SU-DHL-6 (cell line): Measurements from ENCODE around the gene CHGA.

Experiments used
- H2AFZ ChIP-seq: fragments of 200-600 bp; sonication (generic); 2 replicates; pipeline ENCODE4 v1.6.1; 2014; ENCODE audit warnings: low read depth, mild to moderate bottlenecking, moderate library complexity, mixed read lengths, antibody characterized with exemption, low read length; ENCODE audit not compliant: severe bottlenecking
- H3F3A ChIP-seq: fragments of 200-600 bp; shearing (Covaris generic); 2 replicates; pipeline ENCODE4 v1.6.0; 2016; ENCODE audit warnings: antibody characterized with exemption, mild to moderate bottlenecking; ENCODE audit not compliant: insufficient read depth
- H3K27ac ChIP-seq: fragments of 200-600 bp; sonication (generic); 2 replicates; pipeline ENCODE4 v1.5.1; 2016; ENCODE audit warnings: low read depth, mild to moderate bottlenecking, low read length, moderate library complexity, mixed read lengths
- H3K27me3 ChIP-seq: fragments of 200-600 bp; sonication (generic), shearing (Covaris generic); 2 replicates; pipeline ENCODE4 v1.6.0; 2014; ENCODE audit warnings: mild to moderate bottlenecking, low read length
- H3K36me3 ChIP-seq: fragments of 200-600 bp; sonication (generic); 2 replicates; pipeline ENCODE4 v1.6.1; 2014; ENCODE audit warnings: mild to moderate bottlenecking, low read length, mixed read lengths
- H3K4me2 ChIP-seq: fragments of 300-600, 200-600 bp; shearing (Covaris generic), sonication (generic); 2 replicates; pipeline ENCODE4 v1.6.0; 2014; ENCODE audit warnings: low read length, low read depth, mild to moderate bottlenecking; ENCODE audit not compliant: poor library complexity, severe bottlenecking
- H3K4me3 ChIP-seq: fragments of 200-600 bp; sonication (generic); 2 replicates; pipeline ENCODE4 v1.5.1; 2014; ENCODE audit warnings: antibody characterized with exemption, low read length, mild to moderate bottlenecking, mixed read lengths; ENCODE audit not compliant: insufficient read depth, poor library complexity, severe bottlenecking
- H3K79me2 ChIP-seq: fragments of 200-600 bp; sonication (generic); 2 replicates; pipeline ENCODE4 v1.6.1; 2014; ENCODE audit warnings: mild to moderate bottlenecking, low read length, moderate library complexity; ENCODE audit not compliant: insufficient read depth
- H3K9ac ChIP-seq: fragments of 200-600 bp; sonication (generic); 2 replicates; pipeline ENCODE4 v1.7.0; 2014; ENCODE audit warnings: mild to moderate bottlenecking, low read length
- H3K9me2 ChIP-seq: fragments of 200-600 bp; sonication (generic); replicated peaks from 2 replicates; pipeline ENCODE4 v1.6.1; 2014; ENCODE audit warnings: low read length; ENCODE audit not compliant: insufficient read depth
- H3K9me3 ChIP-seq: fragments of 200-600 bp; sonication (generic); 2 replicates; pipeline ENCODE4 v1.6.1; 2014; ENCODE audit warnings: low read length, mixed read lengths; ENCODE audit not compliant: insufficient read depth
- H4K20me1 ChIP-seq: fragments of 200-600 bp; sonication (generic); 2 replicates; pipeline ENCODE4 v1.6.1; 2014; ENCODE audit warnings: low read depth, mild to moderate bottlenecking, antibody characterized with exemption, low read length, moderate library complexity, mixed read lengths
- CTCF ChIP-seq: fragments of 200-600 bp; sonication (generic); IDR thresholded peaks from one replicate; pipeline ENCODE4 v1.5.1; 2017; ENCODE audit warnings: antibody characterized with exemption, mild to moderate bottlenecking, low read length, moderate library complexity; ENCODE audit not compliant: insufficient read depth, poor library complexity, severe bottlenecking
- EZH2phosphoT487 ChIP-seq: fragments of 200-600 bp; sonication (generic), shearing (Covaris generic); conservative IDR thresholded peaks from 2 replicates; pipeline ENCODE4 v1.6.1; 2018; ENCODE audit warnings: mild to moderate bottlenecking, antibody characterized with exemption, low read length, moderate library complexity, mixed read lengths

Gene CHGA

GRCh38 chr14:92980866-92981265 is 57.9 kb downstream of the CHGA start:
- Histone ChIP-seq H3K27me3 (no peaks in the 10 kb centered on the region), H3F3A (no peaks in the 10 kb centered on the region), H4K20me1 (no peaks in the 10 kb centered on the region), H3K9me3 (peaks cover 39% of the 10 kb centered on the region), H2AFZ (no peak overlapping the region), H3K4me3 (no peak overlapping the region), H3K27ac (no peak overlapping the region), H3K4me2 (no peak overlapping the region), H3K36me3 (no peaks in the 10 kb centered on the region), H3K79me2 (no peaks in the 10 kb centered on the region), H3K9ac (no peak overlapping the region), H3K9me2 (no peaks in the 10 kb centered on the region)
- TF ChIP-seq CTCF: no peak
- no peak for TF ChIP-seq EZH2phosphoT487

GRCh38 chr14:92981726-92982125 is 58.8 kb downstream of the CHGA start:
- Histone ChIP-seq H3K9ac (no peak overlapping the region), H3K4me2 (no peak overlapping the region), H3K9me3 (peaks cover 33% of the 10 kb centered on the region), H4K20me1 (no peaks in the 10 kb centered on the region), H3K79me2 (no peaks in the 10 kb centered on the region), H3K9me2 (no peaks in the 10 kb centered on the region), H3F3A (no peaks in the 10 kb centered on the region), H3K27me3 (no peaks in the 10 kb centered on the region), H2AFZ (no peak overlapping the region), H3K36me3 (no peaks in the 10 kb centered on the region), H3K27ac (no peak overlapping the region), H3K4me3 (no peak overlapping the region)
- no peak for TF ChIP-seq EZH2phosphoT487
- no peak for TF ChIP-seq CTCF

GRCh38 chr14:92982956-92983355 is 60.0 kb downstream of the CHGA start:
- Histone ChIP-seq H3K79me2 (no peaks in the 10 kb centered on the region), H3F3A (no peaks in the 10 kb centered on the region), H3K36me3 (no peaks in the 10 kb centered on the region), H3K27ac (no peak overlapping the region), H3K9me3 (peaks cover 21% of the 10 kb centered on the region), H3K4me3 (no peak overlapping the region), H3K27me3 (no peaks in the 10 kb centered on the region), H2AFZ (no peak overlapping the region), H4K20me1 (no peaks in the 10 kb centered on the region), H3K4me2 (no peak overlapping the region), H3K9me2 (no peaks in the 10 kb centered on the region), H3K9ac (no peak overlapping the region)
- TF ChIP-seq EZH2phosphoT487 (no peak), CTCF (no peak)
